Osteoblast (primary cell): ENCODE data around the gene TRPV6. TPM values are rescaled to one million over a fixed set of nuclear protein-coding genes. Genes with fewer than 3 reads are reported as not detected.

ENCODE experiments used
- DNase-seq: peaks from one replicate; pipeline ENCODE4 v3.0.0; 2011; ENCODE audit warnings: low spot score, mixed read lengths; ENCODE audit not compliant: insufficient read length; ENCODE audit errors: missing footprints
- H2AFZ ChIP-seq: 2 replicates; pipeline ENCODE4 v1.6.0; 2011; ENCODE audit warnings: mild to moderate bottlenecking, low read length
- H3K27ac ChIP-seq: 2 replicates; pipeline ENCODE4 v1.5.1; 2011; ENCODE audit warnings: mild to moderate bottlenecking, low read depth, low read length, moderate library complexity
- H3K27me3 ChIP-seq: 2 replicates; pipeline ENCODE4 v1.6.0; 2012; ENCODE audit warnings: mild to moderate bottlenecking, control low read depth, inconsistent platforms, low read length, moderate library complexity; ENCODE audit not compliant: insufficient read depth
- H3K36me3 ChIP-seq: 2 replicates; pipeline ENCODE4 v1.5.1; 2011; ENCODE audit warnings: mild to moderate bottlenecking, low read length, control low read depth, moderate library complexity; ENCODE audit not compliant: insufficient read depth
- H3K4me1 ChIP-seq: 2 replicates; pipeline ENCODE4 v1.5.1; 2011; ENCODE audit warnings: mild to moderate bottlenecking, low read length, control low read depth, moderate library complexity; ENCODE audit not compliant: insufficient read depth
- H3K4me2 ChIP-seq: 2 replicates; pipeline ENCODE4 v1.6.0; 2011; ENCODE audit warnings: mild to moderate bottlenecking, low read length; ENCODE audit not compliant: insufficient read depth
- H3K4me3 ChIP-seq: fragments of 200-600 bp; sonication (generic); 3 replicates; pipeline ENCODE4 v1.5.1; 2012; ENCODE audit warnings: mild to moderate bottlenecking, low read length, inconsistent platforms; ENCODE audit not compliant: insufficient read depth
- H3K79me2 ChIP-seq: 2 replicates; pipeline ENCODE4 v1.6.0; 2012; ENCODE audit warnings: mild to moderate bottlenecking, low read length, control low read depth, inconsistent platforms; ENCODE audit not compliant: insufficient read depth
- H3K9me3 ChIP-seq: 2 replicates; pipeline ENCODE4 v1.5.1; 2011; ENCODE audit warnings: low read depth, low read length, control low read depth
- H4K20me1 ChIP-seq: 2 replicates; pipeline ENCODE4 v1.6.0; 2012; ENCODE audit warnings: mild to moderate bottlenecking, low read length, control low read depth; ENCODE audit not compliant: insufficient read depth
- CTCF ChIP-seq: IDR thresholded peaks from 2 replicates; pipeline ENCODE4 v1.5.1; 2011; ENCODE audit warnings: mild to moderate bottlenecking, low read depth, low read length, moderate library complexity; ENCODE audit errors: extremely low read depth
- total RNA-seq: library from RNA; depleted of rRNA; stranded (reverse); fragments of >200 nt; gene quantifications from 2 replicates; pipeline ENCODE4 v1.2.3, GENCODE V29; 2012

Gene TRPV6
- total RNA-seq, 1 donor, result not detected

DNA sequence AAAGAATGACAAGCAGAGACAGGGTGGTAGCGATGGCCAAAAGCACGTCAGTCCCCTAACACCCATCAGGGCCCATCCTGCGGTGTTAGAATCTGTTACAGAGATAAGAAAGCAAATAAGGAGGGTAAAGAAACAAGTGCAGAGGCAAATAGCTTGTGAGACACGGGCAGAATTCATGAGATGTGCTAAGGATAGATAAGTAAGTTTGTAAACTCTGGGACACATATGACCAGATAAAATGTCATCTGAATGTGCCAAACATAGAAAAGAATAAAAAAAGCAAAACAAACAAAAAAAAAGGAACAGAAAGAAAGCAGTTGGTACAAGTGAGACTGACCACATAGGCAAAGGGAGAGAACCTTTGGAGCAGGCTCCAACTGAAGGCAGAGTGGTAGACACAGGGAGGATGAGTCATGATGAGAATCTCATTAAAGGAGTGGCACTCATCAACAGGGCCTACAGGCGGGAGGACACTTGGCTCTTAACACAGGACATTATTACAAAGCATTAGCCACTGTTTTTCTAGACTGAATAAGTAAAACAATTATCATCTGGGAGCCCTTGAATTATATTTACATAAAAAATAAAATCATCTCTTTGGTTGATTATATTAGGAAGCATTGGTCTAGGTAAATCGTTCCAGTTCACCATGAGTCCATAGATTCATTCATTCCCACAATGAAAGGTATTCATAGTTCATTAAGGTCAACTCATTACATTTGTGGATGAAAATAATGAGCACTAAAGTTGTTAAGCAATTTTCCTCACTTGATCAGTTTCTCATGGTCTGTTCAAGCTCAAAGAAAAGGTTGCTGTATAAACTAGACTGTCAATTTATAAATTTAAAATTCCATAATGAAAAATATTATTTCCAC is 52.1 kb downstream of the TRPV6 start:
- no peaks in the 10 kb centered on the region for H3K9me3 ChIP-seq
- DNase-seq, result no peak
- H2AFZ ChIP-seq, result no peak overlapping the region
- H3K4me1 ChIP-seq, result no peaks in the 10 kb centered on the region
- no peak for TF ChIP-seq CTCF
- no peak overlapping the region for H3K4me2 ChIP-seq
- H3K4me3 ChIP-seq, result no peak overlapping the region
- no peaks in the 10 kb centered on the region for H4K20me1 ChIP-seq
- H3K79me2 ChIP-seq, result no peaks in the 10 kb centered on the region
- no peaks in the 10 kb centered on the region for H3K36me3 ChIP-seq
- no peaks in the 10 kb centered on the region for H3K27me3 ChIP-seq
- no peak overlapping the region for H3K27ac ChIP-seq

- H3K4me1 ChIP-seq, result no peaks in the 10 kb centered on the region
- no peak overlapping the region for H3K4me2 ChIP-seq
- no peaks in the 10 kb centered on the region for H3K9me3 ChIP-seq
- H4K20me1 ChIP-seq, result no peaks in the 10 kb centered on the region
- H3K79me2 ChIP-seq, result no peaks in the 10 kb centered on the region
- DNase-seq, result no peak
- H3K4me3 ChIP-seq, result no peak overlapping the region
- no peak for TF ChIP-seq CTCF
- no peak overlapping the region for H3K27ac ChIP-seq
- H3K27me3 ChIP-seq, result no peaks in the 10 kb centered on the region
- no peak overlapping the region for H2AFZ ChIP-seq
- H3K36me3 ChIP-seq, result no peaks in the 10 kb centered on the region
These were observed 53.1 kb downstream of the TRPV6 start for GRCh38 chr7:142832417-142832816.

GRCh38 chr7:142827951-142828500 is 57.5 kb downstream of the TRPV6 start:
- no peaks in the 10 kb centered on the region for H3K79me2 ChIP-seq
- H3K36me3 ChIP-seq, result no peaks in the 10 kb centered on the region
- H3K4me1 ChIP-seq, result no peaks in the 10 kb centered on the region
- peaks cover 3% of the 10 kb centered on the region for H3K27me3 ChIP-seq
- no peak for TF ChIP-seq CTCF
- no peak overlapping the region for H3K4me2 ChIP-seq
- no peaks in the 10 kb centered on the region for H4K20me1 ChIP-seq
- H3K27ac ChIP-seq, result no peak overlapping the region
- H3K9me3 ChIP-seq, result no peaks in the 10 kb centered on the region
- no peak overlapping the region for H3K4me3 ChIP-seq
- H2AFZ ChIP-seq, result no peak overlapping the region
- no peak for DNase-seq

DNA sequence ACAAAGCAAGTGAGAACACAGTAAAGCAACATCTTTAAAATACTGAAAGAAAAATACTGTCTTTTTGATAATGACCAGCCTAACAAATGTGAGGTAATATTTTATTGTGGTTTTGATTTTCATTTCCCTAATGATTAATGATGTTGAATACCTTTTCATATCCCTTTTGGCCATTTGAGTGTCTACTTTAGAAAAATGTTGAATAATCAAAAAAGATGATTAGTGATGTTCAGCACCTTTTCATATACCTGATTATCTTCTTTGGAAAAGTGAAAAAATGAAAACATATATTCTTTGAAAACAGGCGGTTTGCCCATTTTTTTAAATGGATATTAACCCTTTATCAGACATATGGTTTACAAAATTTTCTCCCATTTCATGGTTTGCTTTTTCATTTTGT is 62.8 kb downstream of the TRPV6 start:
- Histone ChIP-seq H3K27ac (no peak overlapping the region), H3K36me3 (no peaks in the 10 kb centered on the region), H3K4me1 (no peaks in the 10 kb centered on the region), H4K20me1 (no peaks in the 10 kb centered on the region), H3K9me3 (no peaks in the 10 kb centered on the region), H3K27me3 (peaks cover 8% of the 10 kb centered on the region), H3K4me3 (no peak overlapping the region), H2AFZ (no peak overlapping the region), H3K4me2 (no peak overlapping the region), H3K79me2 (no peaks in the 10 kb centered on the region)
- no peak for TF ChIP-seq CTCF
- no peak for DNase-seq
